Vagina (tissue), 2 donors: ENCODE results near the gene LHX1. TPM values are rescaled to one million over a fixed set of nuclear protein-coding genes. Genes with fewer than 3 reads are reported as not detected.

Experiments used
- DNase-seq, 2 donors: peaks; one replicate each; pipeline ENCODE4 v3.0.0-alpha.2; 2017; ENCODE audit errors: extremely low spot score in 2 of 2
- H3K27ac ChIP-seq: fragments of 200-600 bp; sonication (generic); one replicate; pipeline ENCODE4 v1.5.1; 2019
- H3K27me3 ChIP-seq: fragments of 200-600 bp; sonication (generic); one replicate; pipeline ENCODE4 v1.5.1; 2019
- H3K36me3 ChIP-seq, 2 donors: fragments of 200-600 bp; sonication (generic); one replicate each; pipeline ENCODE4 v1.5.1; 2017 to 2019
- H3K4me1 ChIP-seq: fragments of 200-600 bp; sonication (generic); one replicate; pipeline ENCODE4 v1.5.1; 2019
- H3K4me3 ChIP-seq, 2 donors: fragments of 200-600 bp; sonication (generic); 1 replicate in 1 of 2; 2 replicates in 1 of 2; pipeline ENCODE4 v1.5.1; 2016 to 2019
- H3K9me3 ChIP-seq: fragments of 200-600 bp; sonication (generic); one replicate; pipeline ENCODE4 v1.5.1; 2019
- CTCF ChIP-seq, 3 experiments: fragments of 450-650 bp in 2 of 3; fragments of 200-600 bp in 1 of 3; sonication (generic) in 1 of 3; IDR thresholded peaks; one replicate each; pipeline ENCODE4 v1.5.1; 2017 to 2019; ENCODE audit warnings: antibody characterized with exemption in 3 of 3, mild to moderate bottlenecking in 2 of 3, moderate library complexity in 2 of 3
- POLR2A ChIP-seq, 2 donors: fragments of 450-650 bp; IDR thresholded peaks; one replicate each; pipeline ENCODE4 v1.6.1; 2017; ENCODE audit warnings: antibody characterized with exemption in 2 of 2, mild to moderate bottlenecking in 2 of 2, moderate library complexity in 2 of 2
- POLR2AphosphoS5 ChIP-seq, 2 donors: sonication (generic); formaldehyde crosslinking; IDR thresholded peaks; one replicate each; pipeline ENCODE4 v1.9.0; 2017; ENCODE audit warnings: antibody characterized with exemption in 2 of 2, mild to moderate bottlenecking in 2 of 2, low read depth in 1 of 2; ENCODE audit not compliant: insufficient read depth in 1 of 2
- intact Hi-C: fragments of 100-400 bp; cut with DNase I; formaldehyde crosslinking; loops from one replicate; pipeline ENCODE4 v1.15.1; 2023
- total RNA-seq: library from RNA; depleted of rRNA; stranded (reverse); fragments of >200 nt; gene quantifications from one replicate; pipeline ENCODE4 v1.2.3, GENCODE V29; 2016

Gene LHX1
- total RNA-seq, 1 donor from 2014 or later, result not detected

DNA sequence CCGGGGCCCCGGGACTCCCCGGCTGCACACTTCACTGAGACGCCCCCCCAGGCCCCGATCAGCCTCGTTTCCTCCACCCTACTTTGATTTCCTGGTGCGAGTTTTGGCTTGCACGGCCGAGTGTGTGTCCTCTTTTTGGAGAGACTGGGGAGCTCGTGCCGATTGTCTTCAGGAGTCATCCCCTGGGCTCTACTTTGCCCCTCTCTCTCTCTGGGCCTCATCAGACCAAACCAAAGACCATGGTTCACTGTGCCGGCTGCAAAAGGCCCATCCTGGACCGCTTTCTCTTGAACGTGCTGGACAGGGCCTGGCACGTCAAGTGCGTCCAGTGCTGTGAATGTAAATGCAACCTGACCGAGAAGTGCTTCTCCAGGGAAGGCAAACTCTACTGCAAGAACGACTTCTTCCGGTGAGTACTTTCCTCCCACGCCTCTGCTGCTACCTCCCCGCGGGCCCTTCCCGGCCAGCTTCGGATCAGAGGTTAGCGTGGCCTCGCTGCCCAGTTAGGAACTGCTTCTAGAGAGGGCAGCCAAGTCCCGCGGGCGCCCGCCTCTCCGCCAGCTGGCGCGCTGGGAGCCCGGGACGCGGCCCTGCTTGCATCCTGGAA lies 787 bp downstream of the LHX1 start:
- Histone ChIP-seq H3K27me3 (peaks cover 73% of the 10 kb centered on the region), H3K9me3 (no peaks in the 10 kb centered on the region), H3K27ac (no peak overlapping the region), H3K36me3 (no peaks in the 10 kb centered on the region), H3K4me3 (peak overlapping the region in 1 of 2 donors; percentile 30), H3K4me1 (peaks cover 71% of the 10 kb centered on the region)
- DNase-seq, result no peak
- intact Hi-C loops, result no loop called here
- TF ChIP-seq POLR2AphosphoS5 (IDR thresholded peaks at IDR 0.05; ENCODE audit: insufficient read depth in 1 of 2, low read depth in 1 of 2), result no peak
- TF ChIP-seq CTCF (IDR thresholded peaks at IDR 0.05), result no peak

DNA sequence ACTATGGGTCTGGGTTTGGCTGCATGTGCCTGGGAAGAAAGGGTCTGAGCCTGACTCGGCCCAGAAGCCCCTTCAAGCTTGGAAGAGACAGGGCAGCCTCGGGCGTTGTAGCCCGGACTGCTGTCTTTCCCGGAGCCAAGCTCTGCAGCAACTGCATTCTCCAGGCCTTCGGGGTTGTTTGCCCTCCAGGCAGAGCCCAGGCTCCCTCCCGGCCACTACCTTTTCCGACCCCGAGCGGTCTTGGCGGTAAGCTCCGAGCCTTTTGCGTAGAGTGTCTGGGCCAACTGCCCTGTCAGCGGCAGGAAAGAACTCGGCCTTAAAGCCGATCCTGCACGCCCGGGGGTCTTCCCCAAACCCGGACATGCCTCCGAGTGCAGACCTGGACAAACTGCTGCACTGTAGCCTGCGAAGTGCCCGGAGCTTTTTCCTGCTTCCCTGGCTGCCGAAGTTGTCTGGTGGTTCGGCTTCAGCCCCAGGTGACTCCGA lies 1.3 kb downstream of the LHX1 start:
- TF ChIP-seq CTCF (IDR thresholded peaks at IDR 0.05) (no peak), POLR2AphosphoS5 (IDR thresholded peaks at IDR 0.05; ENCODE audit: insufficient read depth in 1 of 2, low read depth in 1 of 2) (no peak), POLR2A (IDR thresholded peaks at IDR 0.05) (no peak)
- intact Hi-C loops, result no loop called here
- H3K4me1 ChIP-seq, result peaks cover 70% of the 10 kb centered on the region

GRCh38 chr17:36939052-36939801 lies 2.0 kb downstream of the LHX1 start:
- Histone ChIP-seq H3K4me1 (peaks cover 64% of the 10 kb centered on the region), H3K9me3 (no peaks in the 10 kb centered on the region), H3K4me3 (no peak overlapping the region), H3K27ac (no peak overlapping the region), H3K36me3 (no peaks in the 10 kb centered on the region), H3K27me3 (peaks cover 71% of the 10 kb centered on the region)
- intact Hi-C loops, result no loop called here
- TF ChIP-seq POLR2A (IDR thresholded peaks at IDR 0.05), result no peak
- TF ChIP-seq POLR2AphosphoS5 (IDR thresholded peaks at IDR 0.05; ENCODE audit: insufficient read depth in 1 of 2, low read depth in 1 of 2), result no peak
- no peak for TF ChIP-seq CTCF (IDR thresholded peaks at IDR 0.05)
- no peak for DNase-seq

More for the DNA sequence above, 1.3 kb downstream of the LHX1 start:
- no peaks in the 10 kb centered on the region for H3K36me3 ChIP-seq
- no peaks in the 10 kb centered on the region for H3K9me3 ChIP-seq
- no peak for DNase-seq
- peaks cover 73% of the 10 kb centered on the region for H3K27me3 ChIP-seq
- no peak overlapping the region for H3K4me3 ChIP-seq
- no peak overlapping the region for H3K27ac ChIP-seq

GRCh38 chr17:36939802-36940312 lies 2.6 kb downstream of the LHX1 start:
- Histone ChIP-seq H3K9me3 (no peaks in the 10 kb centered on the region), H3K36me3 (no peaks in the 10 kb centered on the region), H3K4me3 (no peak overlapping the region), H3K4me1 (peaks cover 58% of the 10 kb centered on the region), H3K27ac (no peak overlapping the region), H3K27me3 (peaks cover 64% of the 10 kb centered on the region)
- DNase-seq, result no peak
- intact Hi-C loops, result no loop called here
- TF ChIP-seq POLR2AphosphoS5 (IDR thresholded peaks at IDR 0.05; ENCODE audit: insufficient read depth in 1 of 2, low read depth in 1 of 2) (no peak), POLR2A (IDR thresholded peaks at IDR 0.05) (no peak), CTCF (IDR thresholded peaks at IDR 0.05) (no peak)
